MCF 10A (cell line): ENCODE results near the gene RXFP1. TPM values are rescaled to one million over a fixed set of nuclear protein-coding genes. Genes with fewer than 3 reads are reported as not detected.
A peak's percentile ranks its signal among the peaks of the same experiment; 100 is the strongest.

ENCODE experiments used
- BruUV-seq: library from RNA; stranded (reverse); fragments of 400-500 nt; replicated peaks from 2 replicates; lab custom pipeline; 2021; lab: Mats Ljungman, UMichigan
- CTCF ChIA-PET: fragments of 300-600 bp; sonication (Branson Sonifier 250); formaldehyde crosslinking; extraction: SDS; loops from one replicate; lab custom pipeline; 2021; ENCODE audit warnings: antibody characterized with exemption, inconsistent platforms; lab: Yijun Ruan, JAX
- POLR2A ChIA-PET: fragments of 300-600, 350-650 bp; sonication (Branson Sonifier 250); formaldehyde crosslinking; extraction: SDS; loops from one replicate; lab custom pipeline; 2020; ENCODE audit warnings: antibody characterized with exemption, inconsistent platforms; lab: Yijun Ruan, JAX
- DNase-seq: peaks from one replicate; pipeline ENCODE4 v3.0.0-alpha.2; 2018; ENCODE audit not compliant: unreplicated experiment
- H3K27ac Mint-ChIP-seq: one replicate; pipeline ENCODE4 v1.8.0; 2022; ENCODE audit warnings: mild to moderate bottlenecking, low read depth, mixed read lengths; ENCODE audit not compliant: unreplicated experiment
- H3K27me3 Mint-ChIP-seq: one replicate; pipeline ENCODE4 v1.8.0; 2022; ENCODE audit warnings: mixed read lengths; ENCODE audit not compliant: insufficient read depth, unreplicated experiment
- H3K36me3 Mint-ChIP-seq: one replicate; pipeline ENCODE4 v1.8.0; 2022; ENCODE audit warnings: mild to moderate bottlenecking, moderate library complexity, mixed read lengths; ENCODE audit not compliant: insufficient read depth, unreplicated experiment
- H3K4me1 Mint-ChIP-seq: one replicate; pipeline ENCODE4 v1.8.0; 2022; ENCODE audit warnings: mixed read lengths; ENCODE audit not compliant: insufficient read depth, unreplicated experiment
- H3K4me3 Mint-ChIP-seq: one replicate; pipeline ENCODE4 v1.8.0; 2022; ENCODE audit warnings: mild to moderate bottlenecking, moderate library complexity, mixed read lengths; ENCODE audit not compliant: unreplicated experiment
- H3K9me3 Mint-ChIP-seq: one replicate; pipeline ENCODE4 v1.8.0; 2022; ENCODE audit warnings: mixed read lengths; ENCODE audit not compliant: unreplicated experiment
- CTCF ChIP-seq: fragments of 200-600 bp; IDR thresholded peaks from one replicate; pipeline ENCODE4 v1.8.0; 2022; ENCODE audit warnings: antibody characterized with exemption, mild to moderate bottlenecking; ENCODE audit not compliant: unreplicated experiment
- intact Hi-C: fragments of 100-400 bp; cut with micrococcal nuclease; formaldehyde crosslinking; loops from 2 replicates; pipeline ENCODE4 v1.14.1; 2022
- total RNA-seq: library from RNA; stranded (reverse); gene quantifications from 2 replicates; pipeline ENCODE4 v1.2.3, GENCODE V29; 2022

RXFP1 gene
- total RNA-seq, 1 experiment from 2014 or later: 4.7 TPM

- H3K4me3 Mint-ChIP-seq: no peak overlapping the region
- no peak for DNase-seq
- no TSS peak for BruUV-seq
These were observed 2.5 kb upstream of the RXFP1 start for GRCh38 chr4:158519226-158519625.

GRCh38 chr4:158523990-158524535 is 2.4 kb downstream of the RXFP1 start:
- no peak for TF ChIP-seq CTCF
- ChIA-PET CTCF (no interaction called here), POLR2A (no interaction called here)
- BruUV-seq: no TSS peak
- H3K36me3 Mint-ChIP-seq: no peaks in the 10 kb centered on the region
- H3K4me1 Mint-ChIP-seq: peaks cover 10% of the 10 kb centered on the region
- no peak overlapping the region for H3K4me3 Mint-ChIP-seq
- H3K27ac Mint-ChIP-seq: peak overlapping the region; percentile 84
- DNase-seq: peak; percentile 31
- H3K27me3 Mint-ChIP-seq: no peaks in the 10 kb centered on the region
- intact Hi-C loops: no loop called here
- H3K9me3 Mint-ChIP-seq: no peaks in the 10 kb centered on the region

More at GRCh38 chr4:158519226-158519625, 2.5 kb upstream of the RXFP1 start:
- no peaks in the 10 kb centered on the region for H3K36me3 Mint-ChIP-seq
- H3K4me1 Mint-ChIP-seq: peaks cover 5% of the 10 kb centered on the region
- H3K9me3 Mint-ChIP-seq: no peaks in the 10 kb centered on the region
- TF ChIP-seq CTCF: no peak
- intact Hi-C loops: no loop called here
- no peak overlapping the region for H3K27ac Mint-ChIP-seq
- ChIA-PET CTCF (interaction anchor here (0.6 to 1.0 kb wide), 2 partner anchors 8 to 25 kb away, joined by 3 read pairs; no protein-coding TSS in a partner anchor), POLR2A (interaction anchor here (0.7 kb wide), 1 partner anchor 126 kb away, joined by 3 read pairs; no protein-coding TSS in a partner anchor)
- H3K27me3 Mint-ChIP-seq: no peaks in the 10 kb centered on the region

GRCh38 chr4:158527516-158527915 is 5.8 kb downstream of the RXFP1 start:
- Mint-ChIP-seq H3K27ac (no peak overlapping the region), H3K4me3 (no peak overlapping the region), H3K4me1 (peaks cover 10% of the 10 kb centered on the region), H3K36me3 (no peaks in the 10 kb centered on the region), H3K9me3 (no peaks in the 10 kb centered on the region), H3K27me3 (no peaks in the 10 kb centered on the region)
- no TSS peak for BruUV-seq
- CTCF ChIA-PET: interaction anchor here (0.7 kb wide), 2 partner anchors 32 to 179 kb away, joined by 3 read pairs; no protein-coding TSS in a partner anchor
- intact Hi-C loops: no loop called here
- DNase-seq: no peak
- TF ChIP-seq CTCF: no peak
- POLR2A ChIA-PET: no interaction called here

- intact Hi-C loops: no loop called here
- no peak for TF ChIP-seq CTCF
- no peak for DNase-seq
- CTCF ChIA-PET: interaction anchor here (0.6 kb wide), 1 partner anchor 269 kb away, joined by 3 read pairs; no protein-coding TSS in a partner anchor
- Mint-ChIP-seq H3K4me1 (peaks cover 2% of the 10 kb centered on the region), H3K27me3 (no peaks in the 10 kb centered on the region), H3K9me3 (no peaks in the 10 kb centered on the region), H3K36me3 (no peaks in the 10 kb centered on the region), H3K27ac (no peak overlapping the region), H3K4me3 (no peak overlapping the region)
- POLR2A ChIA-PET: interaction anchor here (0.6 kb wide), 1 partner anchor 9 kb away, joined by 3 read pairs; no protein-coding TSS in a partner anchor
- BruUV-seq: no TSS peak
These were observed 7.8 kb downstream of the RXFP1 start for GRCh38 chr4:158529505-158529904.
